WI38 (cell line): ENCODE results near the gene COMMD3.

Experiments
- H3K4me3 ChIP-seq: 2 replicates; pipeline ENCODE4 v1.5.1; 2011; ENCODE audit warnings: low read depth, mild to moderate bottlenecking, control low read depth, low read length
- CTCF ChIP-seq: IDR thresholded peaks from 2 replicates; pipeline ENCODE4 v1.5.1; 2012; ENCODE audit warnings: low read depth, mild to moderate bottlenecking, control low read depth, low read length

The COMMD3 gene

GRCh38 chr10:22363305-22363704 lies 47.1 kb downstream of the COMMD3 start:
- no peak overlapping the region for H3K4me3 ChIP-seq

GRCh38 chr10:22364407-22365140 lies 48.4 kb downstream of the COMMD3 start:
- H3K4me3 ChIP-seq = no peak overlapping the region
- no peak for TF ChIP-seq CTCF

More at GRCh38 chr10:22363305-22363704, 47.1 kb downstream of the COMMD3 start:
- TF ChIP-seq CTCF = no peak

- H3K4me3 ChIP-seq = no peak overlapping the region
- no peak for TF ChIP-seq CTCF
Measured at GRCh38 chr10:22365233-22365632, 49.0 kb downstream of the COMMD3 start.

- no peak for TF ChIP-seq CTCF
- no peak overlapping the region for H3K4me3 ChIP-seq
Measured at GRCh38 chr10:22365644-22366434, 49.7 kb downstream of the COMMD3 start.

GRCh38 chr10:22366435-22366703 lies 50.2 kb downstream of the COMMD3 start:
- H3K4me3 ChIP-seq = no peak overlapping the region
- TF ChIP-seq CTCF = no peak

GRCh38 chr10:22366771-22367170 lies 50.6 kb downstream of the COMMD3 start:
- no peak overlapping the region for H3K4me3 ChIP-seq
- no peak for TF ChIP-seq CTCF

GRCh38 chr10:22367471-22367870 lies 51.3 kb downstream of the COMMD3 start:
- TF ChIP-seq CTCF = no peak
- no peak overlapping the region for H3K4me3 ChIP-seq
